Endothelial cell of umbilical vein (primary cell): ENCODE results near the gene CDC26.

Experiments
- EZH2 ChIP-seq: IDR thresholded peaks from 2 replicates; pipeline ENCODE4 v1.6.1; 2012; ENCODE audit warnings: borderline replicate concordance, low read depth, mild to moderate bottlenecking, moderate library complexity, low read length, inconsistent platforms; ENCODE audit not compliant: severe bottlenecking
- FOS ChIP-seq: IDR thresholded peaks from 2 replicates; pipeline ENCODE4 v1.6.1; 2011; ENCODE audit warnings: mild to moderate bottlenecking, low read length, moderate library complexity, borderline replicate concordance; ENCODE audit not compliant: insufficient read depth
- GATA2 ChIP-seq: IDR thresholded peaks from 2 replicates; pipeline ENCODE4 v1.7.0; 2011; ENCODE audit warnings: low read depth, mild to moderate bottlenecking, moderate library complexity, mixed read lengths, low read length; ENCODE audit not compliant: insufficient read length, insufficient read depth
- JUN ChIP-seq: IDR thresholded peaks from 2 replicates; pipeline ENCODE4 v1.6.1; 2011; ENCODE audit warnings: borderline replicate concordance, low read depth; ENCODE audit not compliant: insufficient read length, insufficient read depth
- MYC ChIP-seq: IDR thresholded peaks from one replicate; pipeline ENCODE4 v1.6.1; 2011; ENCODE audit warnings: mild to moderate bottlenecking, low read depth, low read length
- POLR2A ChIP-seq: IDR thresholded peaks from 2 replicates; pipeline ENCODE4 v1.6.1; 2012; ENCODE audit warnings: low read depth, mild to moderate bottlenecking, control low read depth, low read length
- POLR2AphosphoS5 ChIP-seq: IDR thresholded peaks from 2 replicates; pipeline ENCODE4 v1.6.1; 2012; ENCODE audit warnings: low read depth, mild to moderate bottlenecking, control low read depth, low read length, moderate library complexity; ENCODE audit not compliant: insufficient read depth
- TF ChIP-seq, protein P1 (sequence below), 2 donors: IDR thresholded peaks; 1 replicate in 1 of 2; 2 replicates in 1 of 2; pipeline ENCODE4 v1.5.1; 2011; ENCODE audit warnings: low read length in 2 of 2, mild to moderate bottlenecking in 2 of 2, moderate library complexity in 2 of 2, control low read depth in 1 of 2, inconsistent platforms in 1 of 2, low read depth in 1 of 2; ENCODE audit not compliant: insufficient read depth in 1 of 2; ENCODE audit errors: extremely low read depth in 1 of 2
- TF ChIP-seq, protein P2 (sequence below): IDR thresholded peaks from 2 replicates; pipeline ENCODE4 v1.6.1; 2011; ENCODE audit not compliant: insufficient read depth, insufficient read length

DNA sequence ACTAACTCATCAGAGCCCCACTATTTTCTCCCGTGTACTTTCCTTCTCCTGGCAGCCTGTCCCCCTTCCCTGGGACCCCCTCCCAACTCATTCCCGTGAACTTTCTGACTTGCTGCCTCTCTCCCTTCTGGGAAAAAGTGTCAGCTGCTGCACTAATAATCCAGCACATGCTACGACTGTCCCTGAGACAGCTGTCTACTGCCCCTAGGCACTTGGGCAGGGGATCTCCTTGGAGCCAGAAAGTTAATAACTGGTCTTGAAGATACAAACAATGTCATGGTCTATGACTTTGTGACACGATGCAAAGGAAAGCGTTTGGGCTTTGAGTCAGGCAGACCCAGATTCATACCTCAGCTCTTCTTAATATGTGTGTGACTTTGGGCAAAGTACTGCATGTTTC lies 37.9 kb upstream of the CDC26 start:
- no peak for TF ChIP-seq FOS
- TF ChIP-seq, protein P1, sequence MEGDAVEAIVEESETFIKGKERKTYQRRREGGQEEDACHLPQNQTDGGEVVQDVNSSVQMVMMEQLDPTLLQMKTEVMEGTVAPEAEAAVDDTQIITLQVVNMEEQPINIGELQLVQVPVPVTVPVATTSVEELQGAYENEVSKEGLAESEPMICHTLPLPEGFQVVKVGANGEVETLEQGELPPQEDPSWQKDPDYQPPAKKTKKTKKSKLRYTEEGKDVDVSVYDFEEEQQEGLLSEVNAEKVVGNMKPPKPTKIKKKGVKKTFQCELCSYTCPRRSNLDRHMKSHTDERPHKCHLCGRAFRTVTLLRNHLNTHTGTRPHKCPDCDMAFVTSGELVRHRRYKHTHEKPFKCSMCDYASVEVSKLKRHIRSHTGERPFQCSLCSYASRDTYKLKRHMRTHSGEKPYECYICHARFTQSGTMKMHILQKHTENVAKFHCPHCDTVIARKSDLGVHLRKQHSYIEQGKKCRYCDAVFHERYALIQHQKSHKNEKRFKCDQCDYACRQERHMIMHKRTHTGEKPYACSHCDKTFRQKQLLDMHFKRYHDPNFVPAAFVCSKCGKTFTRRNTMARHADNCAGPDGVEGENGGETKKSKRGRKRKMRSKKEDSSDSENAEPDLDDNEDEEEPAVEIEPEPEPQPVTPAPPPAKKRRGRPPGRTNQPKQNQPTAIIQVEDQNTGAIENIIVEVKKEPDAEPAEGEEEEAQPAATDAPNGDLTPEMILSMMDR (IDR thresholded peaks at IDR 0.05; ENCODE audit: extremely low read depth in 1 of 2, insufficient read depth in 1 of 2, low read depth in 1 of 2, low read length in 2 of 2): no peak
- no peak for TF ChIP-seq POLR2A
- no peak for TF ChIP-seq JUN
- no peak for TF ChIP-seq EZH2
- TF ChIP-seq, protein P2, sequence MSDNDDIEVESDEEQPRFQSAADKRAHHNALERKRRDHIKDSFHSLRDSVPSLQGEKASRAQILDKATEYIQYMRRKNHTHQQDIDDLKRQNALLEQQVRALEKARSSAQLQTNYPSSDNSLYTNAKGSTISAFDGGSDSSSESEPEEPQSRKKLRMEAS: no peak
- TF ChIP-seq POLR2AphosphoS5: no peak
- no peak for TF ChIP-seq MYC
- no peak for TF ChIP-seq GATA2
